ENCODE results near the gene GSX2.

GSX2 gene

DNA sequence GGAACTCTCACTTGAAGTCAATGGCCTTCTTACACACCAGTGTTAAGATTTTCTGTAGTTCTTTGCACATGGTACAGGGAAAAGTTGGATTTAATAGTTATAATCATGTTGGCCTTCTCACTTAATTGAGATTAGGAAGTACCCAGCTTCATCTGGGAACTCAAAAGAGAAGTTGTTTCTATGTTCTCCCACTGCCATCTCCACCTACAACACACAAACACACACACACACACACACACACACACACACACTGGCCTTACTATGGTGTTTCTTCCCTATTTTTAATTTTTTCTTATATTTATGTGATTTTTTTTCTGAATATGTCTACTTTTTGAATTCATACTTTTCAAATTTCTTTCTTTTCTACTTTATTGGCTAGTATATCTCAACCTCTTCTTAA, 25.6 kb upstream of the GSX2 start:
- no peak overlapping the region for H3K4me3 ChIP-seq (ENCODE audit: low read depth, low read length)
- DNase-seq (ENCODE audit: low read depth): no peak
- TF ChIP-seq, protein P1, sequence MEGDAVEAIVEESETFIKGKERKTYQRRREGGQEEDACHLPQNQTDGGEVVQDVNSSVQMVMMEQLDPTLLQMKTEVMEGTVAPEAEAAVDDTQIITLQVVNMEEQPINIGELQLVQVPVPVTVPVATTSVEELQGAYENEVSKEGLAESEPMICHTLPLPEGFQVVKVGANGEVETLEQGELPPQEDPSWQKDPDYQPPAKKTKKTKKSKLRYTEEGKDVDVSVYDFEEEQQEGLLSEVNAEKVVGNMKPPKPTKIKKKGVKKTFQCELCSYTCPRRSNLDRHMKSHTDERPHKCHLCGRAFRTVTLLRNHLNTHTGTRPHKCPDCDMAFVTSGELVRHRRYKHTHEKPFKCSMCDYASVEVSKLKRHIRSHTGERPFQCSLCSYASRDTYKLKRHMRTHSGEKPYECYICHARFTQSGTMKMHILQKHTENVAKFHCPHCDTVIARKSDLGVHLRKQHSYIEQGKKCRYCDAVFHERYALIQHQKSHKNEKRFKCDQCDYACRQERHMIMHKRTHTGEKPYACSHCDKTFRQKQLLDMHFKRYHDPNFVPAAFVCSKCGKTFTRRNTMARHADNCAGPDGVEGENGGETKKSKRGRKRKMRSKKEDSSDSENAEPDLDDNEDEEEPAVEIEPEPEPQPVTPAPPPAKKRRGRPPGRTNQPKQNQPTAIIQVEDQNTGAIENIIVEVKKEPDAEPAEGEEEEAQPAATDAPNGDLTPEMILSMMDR (IDR thresholded peaks at IDR 0.05; ENCODE audit: insufficient read depth, low read depth, low read length, missing control alignments): no peak

DNA sequence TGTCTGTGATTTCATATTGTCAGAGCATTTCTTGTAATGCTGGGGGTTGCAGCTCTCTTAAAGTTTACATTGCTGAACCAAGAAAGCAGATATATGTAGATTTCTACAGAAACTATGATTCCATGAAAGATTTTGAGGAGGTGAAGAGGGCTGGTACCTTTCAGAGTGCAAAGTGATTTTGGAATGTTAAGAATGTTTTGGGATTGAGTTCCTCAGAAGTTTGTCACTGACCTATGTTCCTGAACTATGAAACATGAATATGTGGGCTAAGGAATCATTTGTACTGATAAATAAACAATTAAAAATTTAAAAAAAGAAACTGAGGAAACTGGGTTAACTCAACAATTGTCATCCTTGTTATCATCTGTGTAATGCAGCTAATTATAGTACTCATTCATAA, 23.3 kb upstream of the GSX2 start:
- TF ChIP-seq, protein P1 (IDR thresholded peaks at IDR 0.05; ENCODE audit: insufficient read depth, low read depth, low read length, missing control alignments): no peak
- no peak overlapping the region for H3K4me3 ChIP-seq (ENCODE audit: low read depth, low read length)
- no peak for DNase-seq (ENCODE audit: low read depth)

DNA sequence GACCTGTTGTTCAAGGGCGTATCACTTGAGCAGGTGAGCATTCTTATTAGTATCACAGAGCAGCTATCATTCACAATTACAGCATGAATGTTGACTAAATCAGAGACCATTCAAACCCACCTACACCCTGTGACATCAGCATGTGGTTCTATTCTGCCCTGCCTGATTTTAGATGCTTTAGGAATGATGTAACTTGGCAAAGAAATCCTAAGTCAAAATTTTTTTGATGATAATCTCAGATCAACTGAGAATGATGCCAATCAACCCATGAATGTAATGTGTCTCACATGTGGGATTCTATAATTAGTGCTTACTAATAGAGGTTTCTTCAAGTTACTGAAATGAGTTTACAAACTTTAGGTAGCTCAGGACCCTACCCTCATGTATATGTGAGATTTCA, 22.2 kb upstream of the GSX2 start:
- no peak for DNase-seq (ENCODE audit: low read depth)
- TF ChIP-seq, protein P1 (IDR thresholded peaks at IDR 0.05; ENCODE audit: insufficient read depth, low read depth, low read length, missing control alignments): no peak
- H3K4me3 ChIP-seq (ENCODE audit: low read depth, low read length): no peak overlapping the region

DNA sequence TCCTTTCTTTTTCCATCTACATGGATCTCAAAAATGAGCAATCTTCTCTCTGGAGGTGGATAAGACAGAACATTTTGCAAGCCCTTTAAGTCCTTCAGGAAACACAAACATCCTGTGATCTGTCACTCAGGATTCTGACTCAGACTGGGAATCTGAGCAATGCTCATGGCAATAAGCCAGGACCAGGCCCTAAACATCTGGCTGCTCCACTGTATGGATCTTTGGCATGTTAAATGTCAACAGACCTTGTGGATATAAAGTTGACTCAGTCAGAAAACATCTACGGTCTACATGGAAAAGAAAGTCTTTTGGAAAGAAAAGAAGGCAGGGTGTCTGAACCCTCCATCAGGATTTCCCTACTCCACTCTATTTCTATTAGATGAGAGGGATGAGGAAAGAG, 17.8 kb upstream of the GSX2 start:
- H3K4me3 ChIP-seq (ENCODE audit: low read depth, low read length): no peak overlapping the region
- no peak for DNase-seq (ENCODE audit: low read depth)
- TF ChIP-seq, protein P1 (IDR thresholded peaks at IDR 0.05; ENCODE audit: insufficient read depth, low read depth, low read length, missing control alignments): no peak

DNA sequence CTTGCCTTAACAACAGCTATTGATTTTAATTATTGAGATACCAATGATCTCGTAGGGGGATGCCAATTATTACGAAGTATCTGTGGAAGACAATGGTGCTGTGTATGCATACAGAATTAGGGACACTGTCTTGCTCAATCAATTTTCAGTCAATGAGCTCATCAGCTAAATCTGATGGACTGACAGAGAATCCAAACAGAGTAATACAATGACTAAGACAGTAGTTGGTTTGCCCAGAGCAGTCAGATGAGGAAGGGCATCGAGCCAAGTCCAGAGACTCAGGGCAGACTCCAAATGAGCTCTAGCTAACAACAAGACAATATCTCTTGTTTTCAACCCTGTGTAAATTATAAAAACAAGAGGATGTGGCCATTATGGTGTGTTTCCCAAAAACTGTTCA, 14.7 kb upstream of the GSX2 start:
- DNase-seq (ENCODE audit: low read depth): no peak
- no peak overlapping the region for H3K4me3 ChIP-seq (ENCODE audit: low read depth, low read length)
- TF ChIP-seq, protein P1 (IDR thresholded peaks at IDR 0.05; ENCODE audit: insufficient read depth, low read depth, low read length, missing control alignments): no peak

DNA sequence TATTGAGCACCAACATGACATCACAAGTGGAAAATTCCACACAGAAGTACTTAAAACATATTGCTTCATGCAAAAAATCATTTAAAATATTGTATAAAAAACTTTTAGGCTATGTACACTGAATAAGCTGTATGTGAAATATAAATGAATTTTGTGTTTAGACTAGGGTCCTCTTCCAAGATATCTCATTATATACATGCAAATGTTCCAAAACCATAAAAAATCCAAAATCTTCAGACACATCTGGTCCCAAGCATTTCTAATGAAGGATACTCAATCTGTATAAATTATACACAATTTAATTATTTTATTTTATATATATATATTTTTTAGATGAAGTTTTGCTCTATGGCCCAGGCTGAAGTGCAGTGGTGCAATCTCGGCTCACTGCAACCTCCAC, 10.1 kb upstream of the GSX2 start:
- DNase-seq (ENCODE audit: low read depth): no peak
- TF ChIP-seq, protein P1 (IDR thresholded peaks at IDR 0.05; ENCODE audit: insufficient read depth, low read depth, low read length, missing control alignments): no peak
- no peak overlapping the region for H3K4me3 ChIP-seq (ENCODE audit: low read depth, low read length)

DNA sequence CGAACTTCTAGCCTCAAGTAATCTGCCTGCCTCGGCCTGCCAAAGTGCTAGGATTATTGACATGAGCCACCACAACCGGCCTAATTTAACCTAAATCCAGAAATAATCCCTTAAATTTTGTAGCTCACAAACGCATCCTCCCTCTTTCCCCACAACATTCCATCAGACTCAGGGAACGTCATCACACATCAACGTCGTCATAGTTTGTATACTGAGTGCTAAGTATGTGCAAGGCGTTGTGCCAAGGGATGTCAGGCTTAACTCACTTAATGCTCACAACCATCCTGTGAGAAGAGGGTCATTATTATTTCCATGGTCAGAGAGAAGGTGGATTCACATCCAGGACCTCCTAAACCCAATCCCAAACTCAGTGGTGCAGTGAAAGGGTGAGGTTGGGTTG, 9.6 kb upstream of the GSX2 start:
- DNase-seq (ENCODE audit: low read depth): no peak
- TF ChIP-seq, protein P1 (IDR thresholded peaks at IDR 0.05; ENCODE audit: insufficient read depth, low read depth, low read length, missing control alignments): no peak

More for the DNA sequence above, 9.6 kb upstream of the GSX2 start:
- no peak overlapping the region for H3K4me3 ChIP-seq (ENCODE audit: low read depth, low read length)

Measured in GM12865 (cell line).